ENCODE measurements around the gene RTP2. TPM values are rescaled to one million over a fixed set of nuclear protein-coding genes. Genes with fewer than 3 reads are reported as not detected.

The RTP2 gene
- total RNA-seq, 2 experiments from 2014 or later, result not detected

- Mint-ChIP-seq H3K4me1 (peaks cover 8% of the 10 kb centered on the region), H3K4me3 (no peak overlapping the region), H3K27ac (no peak overlapping the region), H3K9me3 (no peaks in the 10 kb centered on the region), H3K36me3 (peaks cover 5% of the 10 kb centered on the region), H3K27me3 (peaks cover 3% of the 10 kb centered on the region)
- ATAC-seq (ENCODE audit: low read depth), result no peak
- POLR2A ChIA-PET, result no interaction called here
- DNase-seq, result no peak
These were observed 16.4 kb upstream of the RTP2 start for GRCh38 chr3:187718802-187719201.

- Mint-ChIP-seq H3K27ac (no peak overlapping the region), H3K9me3 (no peaks in the 10 kb centered on the region), H3K27me3 (peaks cover 3% of the 10 kb centered on the region), H3K4me1 (peaks cover 9% of the 10 kb centered on the region), H3K36me3 (peaks cover 2% of the 10 kb centered on the region), H3K4me3 (no peak overlapping the region)
- POLR2A ChIA-PET, result no interaction called here
- no peak for DNase-seq
- no peak for ATAC-seq (ENCODE audit: low read depth)
These were observed 15.2 kb upstream of the RTP2 start for GRCh38 chr3:187717572-187717971.

GRCh38 chr3:187714404-187714979 lies 12.1 kb upstream of the RTP2 start:
- H3K4me3 Mint-ChIP-seq, result no peak overlapping the region
- ATAC-seq (ENCODE audit: low read depth), result peak; percentile 78
- DNase-seq, result peak; percentile 52
- H3K9me3 Mint-ChIP-seq, result no peaks in the 10 kb centered on the region
- H3K27ac Mint-ChIP-seq, result no peak overlapping the region
- H3K4me1 Mint-ChIP-seq, result peaks cover 9% of the 10 kb centered on the region
- no peaks in the 10 kb centered on the region for H3K36me3 Mint-ChIP-seq
- POLR2A ChIA-PET, result no interaction called here
- peaks cover 6% of the 10 kb centered on the region for H3K27me3 Mint-ChIP-seq

- H3K27ac Mint-ChIP-seq, result peak overlapping the region; percentile 47
- H3K27me3 Mint-ChIP-seq, result peaks cover 6% of the 10 kb centered on the region
- peak overlapping the region; percentile 11 for H3K4me3 Mint-ChIP-seq
- no peaks in the 10 kb centered on the region for H3K9me3 Mint-ChIP-seq
- no peak for DNase-seq
- H3K36me3 Mint-ChIP-seq, result no peaks in the 10 kb centered on the region
- POLR2A ChIA-PET, result no interaction called here
- H3K4me1 Mint-ChIP-seq, result peaks cover 9% of the 10 kb centered on the region
- ATAC-seq (ENCODE audit: low read depth), result peak; percentile 82
These were observed 11.1 kb upstream of the RTP2 start for GRCh38 chr3:187713504-187713903.

- Mint-ChIP-seq H3K27ac (no peak overlapping the region), H3K9me3 (no peaks in the 10 kb centered on the region), H3K4me1 (peaks cover 3% of the 10 kb centered on the region), H3K4me3 (no peak overlapping the region), H3K36me3 (no peaks in the 10 kb centered on the region), H3K27me3 (peaks cover 3% of the 10 kb centered on the region)
- DNase-seq, result no peak
- ATAC-seq (ENCODE audit: low read depth), result no peak
- POLR2A ChIA-PET, result no interaction called here
These were observed 6.8 kb upstream of the RTP2 start for GRCh38 chr3:187709155-187709554.

GRCh38 chr3:187708696-187709095 lies 6.3 kb upstream of the RTP2 start:
- POLR2A ChIA-PET, result no interaction called here

GRCh38 chr3:187706971-187707370 lies 4.6 kb upstream of the RTP2 start:
- no peaks in the 10 kb centered on the region for H3K36me3 Mint-ChIP-seq
- no peaks in the 10 kb centered on the region for H3K4me1 Mint-ChIP-seq
- ATAC-seq (ENCODE audit: low read depth) (no peak), DNase-seq (no peak)
- H3K9me3 Mint-ChIP-seq, result no peaks in the 10 kb centered on the region
- peaks cover 3% of the 10 kb centered on the region for H3K27me3 Mint-ChIP-seq
- POLR2A ChIA-PET, result no interaction called here
- no peak overlapping the region for H3K27ac Mint-ChIP-seq
- H3K4me3 Mint-ChIP-seq, result no peak overlapping the region

More at GRCh38 chr3:187708696-187709095, 6.3 kb upstream of the RTP2 start:
- H3K27ac Mint-ChIP-seq, result no peak overlapping the region
- DNase-seq, result no peak
- H3K27me3 Mint-ChIP-seq, result peaks cover 3% of the 10 kb centered on the region
- no peaks in the 10 kb centered on the region for H3K4me1 Mint-ChIP-seq
- H3K9me3 Mint-ChIP-seq, result no peaks in the 10 kb centered on the region
- no peaks in the 10 kb centered on the region for H3K36me3 Mint-ChIP-seq
- no peak for ATAC-seq (ENCODE audit: low read depth)
- no peak overlapping the region for H3K4me3 Mint-ChIP-seq

- peaks cover 2% of the 10 kb centered on the region for H3K27me3 Mint-ChIP-seq
- ATAC-seq (ENCODE audit: low read depth), result no peak
- H3K36me3 Mint-ChIP-seq, result no peaks in the 10 kb centered on the region
- H3K4me1 Mint-ChIP-seq, result no peaks in the 10 kb centered on the region
- H3K9me3 Mint-ChIP-seq, result no peaks in the 10 kb centered on the region
- POLR2A ChIA-PET, result no interaction called here
- H3K27ac Mint-ChIP-seq, result no peak overlapping the region
- H3K4me3 Mint-ChIP-seq, result no peak overlapping the region
- no peak for DNase-seq
These were observed 2.8 kb upstream of the RTP2 start for GRCh38 chr3:187705164-187705563.

- H3K36me3 Mint-ChIP-seq, result no peaks in the 10 kb centered on the region
- no peak overlapping the region for H3K27ac Mint-ChIP-seq
- DNase-seq (no peak), ATAC-seq (ENCODE audit: low read depth) (no peak)
- no peak overlapping the region for H3K4me3 Mint-ChIP-seq
- POLR2A ChIA-PET, result no interaction called here
- no peaks in the 10 kb centered on the region for H3K4me1 Mint-ChIP-seq
- no peaks in the 10 kb centered on the region for H3K9me3 Mint-ChIP-seq
- H3K27me3 Mint-ChIP-seq, result peaks cover 8% of the 10 kb centered on the region
These were observed 2.1 kb downstream of the RTP2 start for GRCh38 chr3:187700249-187700648.

- Mint-ChIP-seq H3K27me3 (peaks cover 15% of the 10 kb centered on the region), H3K4me3 (no peak overlapping the region), H3K36me3 (no peaks in the 10 kb centered on the region), H3K9me3 (no peaks in the 10 kb centered on the region), H3K27ac (no peak overlapping the region), H3K4me1 (no peaks in the 10 kb centered on the region)
- DNase-seq (no peak), ATAC-seq (ENCODE audit: low read depth) (no peak)
- POLR2A ChIA-PET, result no interaction called here
These were observed 3.6 kb downstream of the RTP2 start for GRCh38 chr3:187698499-187699399.

GRCh38 chr3:187696021-187696420 lies 6.3 kb downstream of the RTP2 start:
- POLR2A ChIA-PET, result no interaction called here
- H3K27ac Mint-ChIP-seq, result no peak overlapping the region
- ATAC-seq (ENCODE audit: low read depth), result no peak

GRCh38 chr3:187695449-187695848 lies 6.9 kb downstream of the RTP2 start:
- Mint-ChIP-seq H3K36me3 (no peaks in the 10 kb centered on the region), H3K4me3 (no peak overlapping the region), H3K9me3 (no peaks in the 10 kb centered on the region), H3K4me1 (no peaks in the 10 kb centered on the region), H3K27me3 (peaks cover 30% of the 10 kb centered on the region), H3K27ac (no peak overlapping the region)
- POLR2A ChIA-PET, result no interaction called here
- ATAC-seq (ENCODE audit: low read depth) (no peak), DNase-seq (no peak)

More at GRCh38 chr3:187696021-187696420, 6.3 kb downstream of the RTP2 start:
- no peak for DNase-seq
- H3K9me3 Mint-ChIP-seq, result no peaks in the 10 kb centered on the region
- peaks cover 26% of the 10 kb centered on the region for H3K27me3 Mint-ChIP-seq
- no peaks in the 10 kb centered on the region for H3K4me1 Mint-ChIP-seq
- H3K4me3 Mint-ChIP-seq, result no peak overlapping the region
- no peaks in the 10 kb centered on the region for H3K36me3 Mint-ChIP-seq

GRCh38 chr3:187694801-187695200 lies 7.6 kb downstream of the RTP2 start:
- Mint-ChIP-seq H3K4me1 (no peaks in the 10 kb centered on the region), H3K9me3 (no peaks in the 10 kb centered on the region), H3K27me3 (peaks cover 36% of the 10 kb centered on the region), H3K27ac (no peak overlapping the region), H3K4me3 (no peak overlapping the region), H3K36me3 (no peaks in the 10 kb centered on the region)
- DNase-seq, result no peak
- no peak for ATAC-seq (ENCODE audit: low read depth)
- POLR2A ChIA-PET, result no interaction called here

GRCh38 chr3:187693431-187693830 lies 8.9 kb downstream of the RTP2 start:
- Mint-ChIP-seq H3K27me3 (peaks cover 45% of the 10 kb centered on the region), H3K4me3 (no peak overlapping the region)

More at GRCh38 chr3:187693431-187693830, 8.9 kb downstream of the RTP2 start:
- no peaks in the 10 kb centered on the region for H3K36me3 Mint-ChIP-seq
- POLR2A ChIA-PET, result no interaction called here
- ATAC-seq (ENCODE audit: low read depth) (no peak), DNase-seq (no peak)
- no peaks in the 10 kb centered on the region for H3K4me1 Mint-ChIP-seq
- H3K27ac Mint-ChIP-seq, result no peak overlapping the region
- H3K9me3 Mint-ChIP-seq, result no peaks in the 10 kb centered on the region

Measured in activated naive CD8-positive, alpha-beta T cell treated with anti-CD3 and anti-CD28 coated beads, Interleukin-2, amount 10 ng/mL, durations not matched to agents 7 days and 5 days (primary cell).